Upper lobe of left lung (tissue), 6 donors: ENCODE measurements around the gene USP26. TPM values are rescaled to one million over a fixed set of nuclear protein-coding genes. Genes with fewer than 3 reads are reported as not detected.

Experiments
- ATAC-seq, 2 donors: fragments of 200-7000 bp; cut with Tn5 transposase; one replicate each; pipeline ENCODE4 v1.9.1; 2022; ENCODE audit warnings: mild to moderate bottlenecking in 2 of 2, moderate library complexity in 2 of 2; ENCODE audit not compliant: low FRiP score in 2 of 2
- DNase-seq, 2 donors: peaks; one replicate each; pipeline ENCODE4 v3.0.0-alpha.2; 2019 to 2020
- H3K27ac ChIP-seq, 4 donors: fragments of 200-600 bp; sonication (generic); one replicate each; pipeline ENCODE4 v1.5.1; 2016 to 2019
- H3K27me3 ChIP-seq, 4 donors: fragments of 200-600 bp; sonication (generic); one replicate each; pipeline ENCODE4 v1.5.1; 2017 to 2019
- H3K36me3 ChIP-seq, 4 donors: fragments of 200-600 bp; sonication (generic); one replicate each; pipeline ENCODE4 v1.5.1; 2016 to 2019
- H3K4me1 ChIP-seq, 4 donors: fragments of 200-600 bp; sonication (generic); one replicate each; pipeline ENCODE4 v1.5.1; 2018 to 2019
- H3K4me3 ChIP-seq, 4 donors: fragments of 200-600 bp; sonication (generic); one replicate each; pipeline ENCODE4 v1.5.1; 2017 to 2019; ENCODE audit warnings: mild to moderate bottlenecking in 2 of 4, moderate library complexity in 1 of 4
- H3K9me3 ChIP-seq, 4 donors: fragments of 200-600 bp; sonication (generic); one replicate each; pipeline ENCODE4 v1.5.1; 2018 to 2019
- EP300 ChIP-seq, 4 donors: sonication (generic); formaldehyde crosslinking; IDR thresholded peaks; one replicate each; pipeline ENCODE4 v1.5.1; 2017; ENCODE audit warnings: antibody characterized with exemption in 4 of 4, control low read depth in 2 of 4
- POLR2A ChIP-seq, 4 donors: fragments of 450-650 bp; IDR thresholded peaks; one replicate each; pipeline ENCODE4 v1.5.1; 2016 to 2017; ENCODE audit warnings: antibody characterized with exemption in 4 of 4, mild to moderate bottlenecking in 2 of 4
- POLR2AphosphoS5 ChIP-seq, 2 donors: sonication (generic); formaldehyde crosslinking; IDR thresholded peaks; one replicate each; pipeline ENCODE4 v1.5.1; 2017; ENCODE audit warnings: antibody characterized with exemption in 2 of 2
- WGBS, 2 donors: methylation state at CpG; one replicate each; pipeline ENCODE4 v1.1.5; 2017 to 2018; 5-methylcytosine and 5-hydroxymethylcytosine counted together
- total RNA-seq, 6 donors: library from RNA; depleted of rRNA in 4 of 6; stranded (reverse); fragments of >200 nt in 4 of 6; gene quantifications; one replicate each; pipeline versions ENCODE4 v1.1.0 to v1.2.1, GENCODE V29; 2016 to 2021
- TF ChIP-seq, protein P1 (sequence below), 6 experiments: fragments of 450-650 bp in 4 of 6; fragments of 200-600 bp in 2 of 6; sonication (generic) in 2 of 6; IDR thresholded peaks; one replicate each; pipeline ENCODE4 v1.5.1; 2016 to 2019; ENCODE audit warnings: antibody characterized with exemption in 6 of 6
- donor health status: DM: no; HTN: no; CAD: no; lungs with moderate emphysema.
- donor health status: DM: no; HTN: yes; CAD: no; lungs with severe emphysema.

The USP26 gene
- total RNA-seq, 6 donors from 2014 or later, result not detected

DNA sequence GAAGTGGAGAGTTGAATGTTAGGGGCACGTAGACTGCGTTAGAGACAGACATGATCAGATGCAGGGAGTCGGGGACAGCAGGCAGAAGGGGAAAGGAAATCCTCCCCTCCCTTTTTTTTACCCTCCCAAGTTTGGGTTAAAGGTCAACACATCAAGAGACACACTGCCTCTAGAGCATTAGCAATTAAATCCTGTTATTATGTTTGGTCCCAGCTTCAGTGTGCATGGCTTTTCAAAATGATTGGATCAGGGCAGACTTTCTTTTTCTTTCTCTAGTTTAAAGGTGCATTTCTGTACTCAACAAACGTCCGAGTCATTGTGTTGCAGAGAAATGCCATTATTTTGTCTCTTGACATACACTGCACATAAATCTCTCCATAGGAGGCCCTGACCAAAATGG, 63.9 kb downstream of the USP26 start:
- ATAC-seq (no peak), DNase-seq (no peak)
- H3K36me3 ChIP-seq, result no peaks in the 10 kb centered on the region
- H3K9me3 ChIP-seq, result no peaks in the 10 kb centered on the region
- TF ChIP-seq POLR2AphosphoS5 (IDR thresholded peaks at IDR 0.05) (no peak), POLR2A (IDR thresholded peaks at IDR 0.05) (no peak), EP300 (IDR thresholded peaks at IDR 0.05) (no peak)
- TF ChIP-seq, protein P1, sequence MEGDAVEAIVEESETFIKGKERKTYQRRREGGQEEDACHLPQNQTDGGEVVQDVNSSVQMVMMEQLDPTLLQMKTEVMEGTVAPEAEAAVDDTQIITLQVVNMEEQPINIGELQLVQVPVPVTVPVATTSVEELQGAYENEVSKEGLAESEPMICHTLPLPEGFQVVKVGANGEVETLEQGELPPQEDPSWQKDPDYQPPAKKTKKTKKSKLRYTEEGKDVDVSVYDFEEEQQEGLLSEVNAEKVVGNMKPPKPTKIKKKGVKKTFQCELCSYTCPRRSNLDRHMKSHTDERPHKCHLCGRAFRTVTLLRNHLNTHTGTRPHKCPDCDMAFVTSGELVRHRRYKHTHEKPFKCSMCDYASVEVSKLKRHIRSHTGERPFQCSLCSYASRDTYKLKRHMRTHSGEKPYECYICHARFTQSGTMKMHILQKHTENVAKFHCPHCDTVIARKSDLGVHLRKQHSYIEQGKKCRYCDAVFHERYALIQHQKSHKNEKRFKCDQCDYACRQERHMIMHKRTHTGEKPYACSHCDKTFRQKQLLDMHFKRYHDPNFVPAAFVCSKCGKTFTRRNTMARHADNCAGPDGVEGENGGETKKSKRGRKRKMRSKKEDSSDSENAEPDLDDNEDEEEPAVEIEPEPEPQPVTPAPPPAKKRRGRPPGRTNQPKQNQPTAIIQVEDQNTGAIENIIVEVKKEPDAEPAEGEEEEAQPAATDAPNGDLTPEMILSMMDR (IDR thresholded peaks at IDR 0.05), result no peak
- no peaks in the 10 kb centered on the region for H3K27me3 ChIP-seq
- no peak overlapping the region for H3K27ac ChIP-seq
- H3K4me1 ChIP-seq, result no peaks in the 10 kb centered on the region
- WGBS, 2 donors, result 69 to 77% methylated on average over 5 of the region's 5 CpGs
- H3K4me3 ChIP-seq, result no peak overlapping the region

GRCh38 chrX:133018229-133018628, 78.7 kb downstream of the USP26 start:
- TF ChIP-seq EP300 (IDR thresholded peaks at IDR 0.05) (no peak), POLR2A (IDR thresholded peaks at IDR 0.05) (no peak), POLR2AphosphoS5 (IDR thresholded peaks at IDR 0.05) (no peak)
- TF ChIP-seq, protein P1 (IDR thresholded peaks at IDR 0.05), result no peak
- Histone ChIP-seq H3K4me1 (no peaks in the 10 kb centered on the region), H3K9me3 (no peaks in the 10 kb centered on the region), H3K36me3 (no peaks in the 10 kb centered on the region), H3K27ac (no peak overlapping the region), H3K27me3 (no peaks in the 10 kb centered on the region), H3K4me3 (no peak overlapping the region)
- ATAC-seq (no peak), DNase-seq (no peak)
- WGBS, 2 donors, result 80 to 91% methylated on average over 3 of the region's 3 CpGs

DNA sequence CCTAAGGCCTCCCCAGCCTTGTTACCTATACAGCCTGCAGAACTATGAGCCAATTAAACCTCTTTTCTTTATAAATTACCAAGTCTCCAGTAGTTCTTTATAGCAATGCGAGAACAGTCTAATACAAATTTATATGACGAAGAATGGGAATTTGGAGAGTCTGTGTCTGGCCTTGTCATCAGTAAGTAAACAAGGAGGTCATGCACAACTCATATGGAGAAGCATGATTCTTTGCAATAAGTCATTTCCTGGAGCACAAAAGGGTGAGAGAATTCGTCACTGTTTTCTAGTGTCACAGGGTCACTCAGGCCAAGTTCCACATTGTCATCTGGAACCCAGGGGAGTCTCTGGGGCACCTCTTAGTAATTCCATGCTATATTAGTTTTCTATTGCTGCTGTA, 89.5 kb downstream of the USP26 start:
- TF ChIP-seq EP300 (IDR thresholded peaks at IDR 0.05) (no peak), POLR2A (IDR thresholded peaks at IDR 0.05) (no peak), POLR2AphosphoS5 (IDR thresholded peaks at IDR 0.05) (no peak)
- TF ChIP-seq, protein P1 (IDR thresholded peaks at IDR 0.05), result no peak
- peaks cover 0 to 8% (median 0%) of the 10 kb centered on the region in 4 donors for H3K9me3 ChIP-seq
- no peak overlapping the region for H3K27ac ChIP-seq
- no peaks in the 10 kb centered on the region for H3K27me3 ChIP-seq
- H3K4me3 ChIP-seq, result no peak overlapping the region
- no peaks in the 10 kb centered on the region for H3K4me1 ChIP-seq
- no peak for DNase-seq
- H3K36me3 ChIP-seq, result no peaks in the 10 kb centered on the region
- 90 to 92% methylated on average over 3 of the region's 3 CpGs for WGBS, 2 donors
- ATAC-seq, result no peak

DNA sequence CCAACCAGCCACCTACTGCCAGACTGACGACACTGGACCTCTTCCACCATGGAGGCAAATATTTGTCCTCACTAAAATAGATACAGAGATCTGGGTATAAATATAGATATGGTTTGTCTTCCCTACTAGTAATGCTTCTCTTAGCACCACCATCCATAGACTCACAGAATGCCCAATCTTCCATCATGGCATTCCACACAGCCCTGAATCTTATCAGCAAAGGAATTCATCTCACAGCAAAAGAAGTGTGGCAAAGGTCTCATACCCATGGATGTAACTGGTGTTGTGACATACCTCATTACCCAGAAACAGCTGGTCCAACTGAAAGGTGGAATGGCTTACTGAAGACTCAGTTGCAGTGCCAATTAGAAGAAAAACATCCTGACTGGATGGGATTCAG, 91.3 kb downstream of the USP26 start:
- H3K27me3 ChIP-seq, result no peaks in the 10 kb centered on the region
- no peak overlapping the region for H3K27ac ChIP-seq
- no peaks in the 10 kb centered on the region for H3K36me3 ChIP-seq
- 78 to 100% methylated on average over 1 of the region's 1 CpG for WGBS, 2 donors
- H3K9me3 ChIP-seq, result peaks cover 0 to 8% (median 0%) of the 10 kb centered on the region in 4 donors
- H3K4me1 ChIP-seq, result no peaks in the 10 kb centered on the region
- no peak for DNase-seq
- H3K4me3 ChIP-seq, result no peak overlapping the region
- ATAC-seq, result no peak
- TF ChIP-seq, protein P1 (IDR thresholded peaks at IDR 0.05), result no peak
- TF ChIP-seq POLR2AphosphoS5 (IDR thresholded peaks at IDR 0.05) (no peak), POLR2A (IDR thresholded peaks at IDR 0.05) (no peak)

- H3K27ac ChIP-seq, result no peak overlapping the region
- H3K4me1 ChIP-seq, result no peaks in the 10 kb centered on the region
- TF ChIP-seq, protein P1 (IDR thresholded peaks at IDR 0.05), result peak in 5 of 6 experiments; percentile 26 to 38 (median 31)
- no peak for TF ChIP-seq POLR2A (IDR thresholded peaks at IDR 0.05)
- peaks cover 0 to 8% (median 0%) of the 10 kb centered on the region in 4 donors for H3K9me3 ChIP-seq
- no peak overlapping the region for H3K4me3 ChIP-seq
- H3K36me3 ChIP-seq, result no peaks in the 10 kb centered on the region
- H3K27me3 ChIP-seq, result no peaks in the 10 kb centered on the region
- WGBS, 2 donors, result 12 to 17% methylated on average over 2 of the region's 2 CpGs
- DNase-seq (no peak), ATAC-seq (peak in 1 of 2 donors; percentile 34)
These were observed 91.9 kb downstream of the USP26 start for GRCh38 chrX:133005042-133005441.
